Fibroblast of villous mesenchyme (primary cell): ENCODE results near the gene SMAD5. TPM values are rescaled to one million over a fixed set of nuclear protein-coding genes. Genes with fewer than 3 reads are reported as not detected.

Experiments used
- DNase-seq: peaks from one replicate; pipeline ENCODE4 v3.0.0-alpha.2; 2010; ENCODE audit warnings: low read depth
- H3K4me3 ChIP-seq: 2 replicates; pipeline ENCODE4 v1.5.1; 2011; ENCODE audit warnings: low read depth, mild to moderate bottlenecking, low read length
- total RNA-seq: library from RNA; depleted of rRNA; stranded (reverse); fragments of >200 nt; gene quantifications from 2 replicates; pipeline ENCODE4 v1.2.3, GENCODE V29; 2012
- TF ChIP-seq, protein P1 (sequence below): IDR thresholded peaks from 2 replicates; pipeline ENCODE4 v1.5.1; 2012; ENCODE audit warnings: low read depth, mild to moderate bottlenecking, low read length; ENCODE audit not compliant: insufficient read depth

Gene SMAD5
- total RNA-seq, 1 donor, result 85.1 TPM

DNA sequence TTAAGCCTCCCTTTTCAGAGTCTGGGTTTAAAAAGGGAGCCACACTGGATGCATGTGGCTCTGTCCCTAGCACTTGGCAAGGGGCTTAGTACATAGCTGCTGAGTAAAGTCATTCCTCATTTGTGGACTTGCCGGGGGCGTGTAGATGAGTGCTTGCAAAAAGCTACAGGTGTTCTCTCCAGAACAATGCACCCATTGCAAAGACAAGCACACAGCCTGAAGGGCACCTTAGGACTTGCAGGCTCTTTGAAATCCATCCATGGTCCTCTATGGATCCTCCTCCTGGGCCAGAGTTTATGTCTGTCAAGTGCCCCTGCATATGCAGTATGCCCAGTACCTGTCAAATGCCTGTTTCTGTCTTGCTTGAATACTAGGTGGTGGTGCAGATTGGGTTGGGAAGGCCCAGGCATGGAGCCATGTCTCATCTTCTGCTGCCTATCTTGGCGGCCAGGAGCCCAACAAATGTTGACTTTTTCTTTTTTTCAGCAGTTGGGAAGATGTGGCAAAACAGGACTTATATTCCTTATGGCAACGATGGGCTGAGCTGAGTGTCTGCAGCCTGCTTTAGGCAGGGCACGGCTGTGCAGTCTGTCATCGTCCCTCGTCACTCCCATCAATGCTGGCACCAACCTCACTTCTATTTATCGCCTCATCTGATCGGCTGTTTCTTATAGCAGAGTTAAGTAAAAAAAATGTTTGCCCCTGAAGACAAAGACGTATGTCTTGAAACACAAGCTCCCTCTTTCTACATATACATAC, 78.8 kb downstream of the SMAD5 start:
- DNase-seq, result no peak
- TF ChIP-seq, protein P1, sequence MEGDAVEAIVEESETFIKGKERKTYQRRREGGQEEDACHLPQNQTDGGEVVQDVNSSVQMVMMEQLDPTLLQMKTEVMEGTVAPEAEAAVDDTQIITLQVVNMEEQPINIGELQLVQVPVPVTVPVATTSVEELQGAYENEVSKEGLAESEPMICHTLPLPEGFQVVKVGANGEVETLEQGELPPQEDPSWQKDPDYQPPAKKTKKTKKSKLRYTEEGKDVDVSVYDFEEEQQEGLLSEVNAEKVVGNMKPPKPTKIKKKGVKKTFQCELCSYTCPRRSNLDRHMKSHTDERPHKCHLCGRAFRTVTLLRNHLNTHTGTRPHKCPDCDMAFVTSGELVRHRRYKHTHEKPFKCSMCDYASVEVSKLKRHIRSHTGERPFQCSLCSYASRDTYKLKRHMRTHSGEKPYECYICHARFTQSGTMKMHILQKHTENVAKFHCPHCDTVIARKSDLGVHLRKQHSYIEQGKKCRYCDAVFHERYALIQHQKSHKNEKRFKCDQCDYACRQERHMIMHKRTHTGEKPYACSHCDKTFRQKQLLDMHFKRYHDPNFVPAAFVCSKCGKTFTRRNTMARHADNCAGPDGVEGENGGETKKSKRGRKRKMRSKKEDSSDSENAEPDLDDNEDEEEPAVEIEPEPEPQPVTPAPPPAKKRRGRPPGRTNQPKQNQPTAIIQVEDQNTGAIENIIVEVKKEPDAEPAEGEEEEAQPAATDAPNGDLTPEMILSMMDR, result no peak
- H3K4me3 ChIP-seq, result no peak overlapping the region

DNA sequence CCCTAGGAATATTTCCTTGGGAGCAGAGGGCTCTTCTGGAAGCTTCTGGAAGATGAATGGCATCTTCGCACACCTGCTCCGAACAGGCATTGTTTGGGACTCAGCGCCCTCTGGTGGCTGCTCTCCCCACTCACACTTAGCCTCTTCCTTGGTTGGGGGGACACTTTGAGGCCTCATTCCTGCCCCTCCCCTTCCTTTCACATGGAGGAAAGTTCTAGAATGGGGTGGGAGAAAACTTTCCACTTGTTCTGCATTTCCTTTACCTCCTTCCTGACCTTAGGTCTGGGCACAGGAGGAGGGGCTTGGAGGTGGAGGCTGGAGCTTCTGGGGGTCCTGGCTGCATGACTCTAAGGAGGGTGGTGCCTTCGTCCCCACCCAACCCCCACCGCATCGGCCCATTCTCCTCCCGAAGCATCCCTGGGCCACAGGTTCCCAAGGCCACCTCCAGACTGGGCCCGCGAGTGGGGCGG, 79.6 kb downstream of the SMAD5 start:
- H3K4me3 ChIP-seq, result no peak overlapping the region
- TF ChIP-seq, protein P1, result peak; percentile 91
- DNase-seq, result peak; percentile 47

DNA sequence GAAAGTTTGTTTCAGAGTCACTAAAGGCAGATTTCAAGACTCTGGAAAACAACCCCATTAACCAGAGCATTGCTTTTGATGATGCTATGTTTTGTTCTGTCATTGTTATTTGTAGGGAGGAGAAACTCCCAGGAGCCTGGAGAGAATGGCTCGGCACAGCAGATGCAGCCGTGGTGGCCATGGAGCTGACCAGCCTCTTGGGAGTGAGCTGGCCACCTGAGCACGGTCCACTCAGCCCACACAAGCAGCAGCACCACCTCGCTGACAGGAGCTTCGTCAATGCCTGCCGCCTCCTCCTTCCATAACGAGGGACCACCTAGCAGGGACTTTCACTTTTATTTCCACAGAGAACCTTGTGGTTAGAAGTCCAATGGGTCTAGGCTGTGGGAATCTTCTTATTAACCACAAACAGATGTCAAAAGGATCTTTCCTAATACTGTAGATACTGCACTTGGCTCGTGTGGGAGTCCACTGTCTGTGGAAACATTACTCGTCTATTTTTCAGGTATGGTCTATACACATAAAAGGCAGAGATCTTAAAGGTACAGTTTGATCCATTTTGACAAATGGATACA, 81.4 kb downstream of the SMAD5 start:
- TF ChIP-seq, protein P1, result no peak

GRCh38 chr5:136215812-136216211, 83.2 kb downstream of the SMAD5 start:
- TF ChIP-seq, protein P1, result no peak
- H3K4me3 ChIP-seq, result no peak overlapping the region
- no peak for DNase-seq

More for the DNA sequence above, 81.4 kb downstream of the SMAD5 start:
- no peak overlapping the region for H3K4me3 ChIP-seq
- peak; percentile 43 for DNase-seq

DNA sequence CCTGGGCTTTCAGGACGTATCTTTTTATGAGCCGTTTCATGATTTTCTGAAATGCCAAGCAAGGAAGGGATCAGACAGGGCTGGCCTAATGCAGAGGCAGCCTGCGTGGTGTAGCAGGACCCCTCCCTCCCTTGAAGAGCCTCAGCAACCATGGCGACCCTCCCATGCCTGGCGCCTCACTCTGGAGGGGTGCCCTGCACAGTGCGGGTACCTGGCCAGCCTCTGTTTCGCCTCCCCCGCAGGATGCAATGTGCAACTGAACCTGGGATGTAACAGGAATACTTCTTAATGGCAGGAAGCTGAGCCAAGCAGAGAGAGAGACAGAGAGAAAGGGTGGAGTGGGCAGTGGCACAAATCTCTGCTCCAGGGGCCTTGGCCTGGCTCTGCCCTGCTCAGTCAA, 83.6 kb downstream of the SMAD5 start:
- no peak overlapping the region for H3K4me3 ChIP-seq
- DNase-seq, result no peak
- TF ChIP-seq, protein P1, result no peak

DNA sequence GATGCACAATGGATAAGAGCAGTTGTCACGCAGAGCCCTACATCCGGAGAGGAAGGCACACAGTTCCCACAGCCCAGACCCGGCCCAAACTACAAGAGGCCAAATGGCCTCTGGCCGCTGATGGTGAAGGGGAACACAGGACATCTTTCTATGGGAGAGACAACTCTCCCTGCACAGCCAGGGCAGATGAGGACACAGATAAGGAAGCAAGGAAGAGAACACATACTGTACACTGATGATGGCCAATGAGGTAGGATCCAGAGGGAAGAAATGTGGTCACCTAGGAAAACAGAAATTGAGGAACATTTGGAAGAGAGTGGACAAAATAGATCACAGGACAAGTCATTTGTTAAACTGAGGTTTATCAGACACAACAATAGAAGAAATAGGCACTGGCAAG, 88.7 kb downstream of the SMAD5 start:
- TF ChIP-seq, protein P1, result no peak
- no peak overlapping the region for H3K4me3 ChIP-seq
- DNase-seq, result no peak
